ENCODE measurements around the gene CLEC19A. TPM values are rescaled to one million over a fixed set of nuclear protein-coding genes. Genes with fewer than 3 reads are reported as not detected.

The CLEC19A gene
- polyA plus RNA-seq (ENCODE audit: insufficient read length): 0.17 TPM

GRCh38 chr16:19285431-19285830, at the start of gene CLEC19A:
Gene CLEC19A (plus strand): TSS chr16:19285731. CDS start chr16:19285852, 121 bp downstream.
- no peak for DNase-seq

GRCh38 chr16:19235886-19236285, 49.6 kb upstream of the CLEC19A start:
- no peak for DNase-seq

- no peak for DNase-seq
Measured at GRCh38 chr16:19236561-19237209, 48.8 kb upstream of the CLEC19A start.

- DNase-seq: no peak
Measured at GRCh38 chr16:19238406-19238805, 47.1 kb upstream of the CLEC19A start.

GRCh38 chr16:19239511-19240155, 45.9 kb upstream of the CLEC19A start:
- no peak for DNase-seq

GRCh38 chr16:19240494-19240893, 45.0 kb upstream of the CLEC19A start:
- DNase-seq: no peak

- no peak for DNase-seq
Measured at GRCh38 chr16:19241512-19241911, 44.0 kb upstream of the CLEC19A start.

GRCh38 chr16:19242186-19242585, 43.3 kb upstream of the CLEC19A start:
- DNase-seq: no peak

- DNase-seq: no peak
Measured at GRCh38 chr16:19242987-19243575, 42.5 kb upstream of the CLEC19A start.

GRCh38 chr16:19245326-19245925, 40.1 kb upstream of the CLEC19A start:
- no peak for DNase-seq

GRCh38 chr16:19252904-19253303, 32.6 kb upstream of the CLEC19A start:
- DNase-seq: no peak

GRCh38 chr16:19254611-19255010, 30.9 kb upstream of the CLEC19A start:
- no peak for DNase-seq

- no peak for DNase-seq
Measured at GRCh38 chr16:19264123-19264673, 21.3 kb upstream of the CLEC19A start.

- DNase-seq: no peak
Measured at GRCh38 chr16:19265380-19265930, 20.1 kb upstream of the CLEC19A start.

GRCh38 chr16:19266774-19267173, 18.8 kb upstream of the CLEC19A start:
- DNase-seq: no peak

GRCh38 chr16:19269098-19269497, 16.4 kb upstream of the CLEC19A start:
- DNase-seq: no peak

- DNase-seq: no peak
Measured at GRCh38 chr16:19274165-19274797, 11.2 kb upstream of the CLEC19A start.

GRCh38 chr16:19278403-19278802, 7.1 kb upstream of the CLEC19A start:
- no peak for DNase-seq

GRCh38 chr16:19281246-19281645, 4.3 kb upstream of the CLEC19A start:
- no peak for DNase-seq

- DNase-seq: no peak
Measured at GRCh38 chr16:19282101-19282500, 3.4 kb upstream of the CLEC19A start.

GRCh38 chr16:19283637-19284036, 1.9 kb upstream of the CLEC19A start:
- DNase-seq: no peak

GRCh38 chr16:19284207-19284606, 1.3 kb upstream of the CLEC19A start:
- DNase-seq: no peak

Measured in hindlimb muscle (tissue), 1 donor.